Lung microvascular endothelial cell (primary cell): ENCODE results near the gene WDR45. TPM values are rescaled to one million over a fixed set of nuclear protein-coding genes. Genes with fewer than 3 reads are reported as not detected.
A peak's percentile ranks its signal among the peaks of the same experiment; 100 is the strongest.

Experiments used
- DNase-seq, 2 donors: peaks; one replicate each; pipeline versions ENCODE4 v3.0.0 to v3.0.0-alpha.2; 2010; ENCODE audit warnings: low read depth in 2 of 2
- total RNA-seq: library from RNA; depleted of rRNA; stranded (reverse); fragments of >200 nt; gene quantifications from 2 replicates; pipeline ENCODE4 v1.2.1, GENCODE V29; 2014

Gene WDR45
- total RNA-seq, 1 donor from 2014 or later = 15.9 TPM

DNA sequence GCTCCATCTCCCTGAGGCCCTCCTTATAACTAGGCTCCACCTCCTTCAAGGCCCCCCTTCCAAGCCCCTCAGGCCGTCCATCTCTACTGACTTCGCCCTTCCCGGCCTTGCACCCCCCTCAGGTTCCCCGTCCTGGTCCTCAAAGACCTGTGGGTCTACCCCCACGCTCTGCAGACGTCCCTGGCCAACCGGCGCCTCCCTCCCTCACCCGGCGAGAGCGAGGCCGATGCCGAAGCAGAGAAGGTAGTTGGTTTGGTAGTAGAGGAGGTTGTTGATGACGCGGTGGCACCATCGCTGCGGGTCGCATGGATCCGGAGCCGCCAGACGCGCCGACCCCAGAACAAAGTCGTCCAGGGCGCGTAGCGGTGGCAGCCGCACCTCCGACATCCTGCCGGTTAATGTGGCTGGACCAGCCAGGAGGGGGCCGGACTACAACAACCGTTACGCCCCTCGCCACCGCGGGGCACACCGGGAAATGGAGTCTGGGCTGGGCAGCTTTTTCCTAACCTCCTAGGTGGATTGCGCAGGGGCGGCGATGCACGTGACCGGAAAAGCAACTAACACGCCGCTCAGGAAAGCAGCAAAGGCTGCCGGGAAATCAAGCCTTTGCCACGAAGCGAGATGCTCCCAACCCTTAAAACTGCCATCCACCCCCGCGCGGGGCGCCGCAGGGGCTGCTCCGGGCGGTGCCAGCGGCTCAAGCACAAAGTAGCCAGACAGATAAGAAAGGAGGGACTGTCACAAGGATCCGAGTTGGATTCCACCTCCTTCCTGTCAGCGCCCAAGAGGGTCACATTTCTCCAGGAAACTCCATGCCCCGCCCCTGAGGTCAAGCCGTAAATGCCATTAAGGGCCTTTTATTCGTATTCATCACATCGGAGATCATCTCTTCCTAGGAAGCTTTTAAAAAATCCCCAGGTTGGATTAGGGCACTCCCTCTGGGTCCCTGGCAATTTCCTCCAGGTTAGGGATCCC lies 5.8 kb downstream of the WDR45 start, which contains the start of gene PRAF2:
PRAF2 (minus strand) TSS at position 402 of the 975 bp plus-strand sequence; CDS start at position 387, 15 bp downstream.
- peak; percentile 91 to 93 for DNase-seq

DNA sequence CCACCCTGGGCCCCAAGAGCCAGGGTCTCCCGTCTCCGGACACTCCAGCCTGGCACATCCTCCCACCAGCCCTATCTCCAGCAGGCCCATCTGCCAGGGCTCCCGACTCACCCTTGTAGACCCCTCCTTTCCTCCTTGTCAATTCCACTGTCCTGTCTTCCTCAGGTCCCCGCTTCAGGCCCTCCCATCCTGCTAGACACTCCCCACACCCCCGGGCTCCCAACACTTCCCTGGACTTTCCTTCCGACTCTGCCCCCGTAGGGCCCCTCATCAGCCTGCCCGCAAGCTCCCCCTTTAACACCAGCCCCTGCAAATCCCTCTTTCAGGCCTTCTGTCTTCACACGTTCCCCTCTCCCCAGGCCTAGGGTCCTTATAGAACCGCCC lies 7.0 kb downstream of the WDR45 start:
- no peak for DNase-seq

DNA sequence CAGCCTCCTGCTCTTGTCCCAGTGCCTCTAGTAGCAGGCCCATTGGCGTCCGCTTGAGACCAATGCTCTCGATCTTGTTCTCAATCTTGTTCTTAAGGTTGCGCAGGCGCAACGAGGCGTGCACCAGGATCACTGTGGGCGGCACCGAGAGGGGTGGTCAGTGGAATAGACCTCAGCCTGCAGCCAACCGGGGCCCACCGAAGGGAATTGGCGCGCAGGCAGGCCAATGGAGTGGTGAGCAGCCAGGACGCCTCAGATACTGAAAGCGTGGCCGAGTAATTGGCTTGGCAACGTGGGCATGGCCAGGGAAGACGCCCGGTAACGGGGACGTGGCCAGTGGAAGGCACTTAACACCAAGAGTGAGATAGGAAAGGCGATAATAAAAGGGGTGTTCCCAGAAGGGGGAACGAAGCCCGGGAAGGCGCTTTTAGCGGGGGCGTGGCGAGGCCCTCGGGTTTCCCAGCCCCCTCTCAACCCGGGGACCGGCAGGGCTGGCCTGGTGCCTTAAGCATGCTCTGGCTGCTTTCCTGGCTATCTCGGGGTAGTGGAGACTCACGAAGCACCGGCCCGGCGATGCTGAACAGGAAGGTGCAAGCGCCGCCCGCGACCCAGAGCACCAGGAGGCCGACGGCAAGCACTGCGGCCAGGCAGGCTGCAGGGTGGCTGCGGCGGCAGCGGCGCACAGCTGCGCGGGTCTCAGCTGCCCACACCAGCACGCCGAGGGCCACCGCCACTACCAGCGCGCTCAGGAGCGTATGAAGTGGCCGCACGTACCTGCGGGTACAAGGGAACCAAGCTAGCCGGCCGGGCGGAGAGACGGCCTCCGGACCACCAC lies 7.6 kb downstream of the WDR45 start:
- DNase-seq = peak in 1 of 2 donors; percentile 86

DNA sequence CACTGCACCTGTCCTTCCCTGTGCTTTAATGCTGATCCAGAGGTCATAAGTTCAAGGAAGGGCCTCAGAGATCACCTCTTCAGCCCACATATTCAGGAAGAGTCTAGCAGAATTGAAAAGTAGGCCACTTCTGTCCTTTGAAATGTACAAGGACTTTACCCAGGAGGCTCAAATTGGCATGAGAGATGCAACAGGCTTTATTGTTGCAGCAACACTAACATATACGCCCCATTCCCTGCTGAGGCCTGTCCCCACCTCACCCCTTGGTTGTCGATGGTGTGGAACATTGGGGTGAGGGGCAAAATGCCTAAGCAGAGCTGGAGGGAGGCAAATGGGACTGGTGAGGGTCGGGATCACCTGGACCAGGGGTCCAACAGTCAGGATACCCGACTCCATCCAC lies 8.7 kb downstream of the WDR45 start:
- DNase-seq = no peak

DNA sequence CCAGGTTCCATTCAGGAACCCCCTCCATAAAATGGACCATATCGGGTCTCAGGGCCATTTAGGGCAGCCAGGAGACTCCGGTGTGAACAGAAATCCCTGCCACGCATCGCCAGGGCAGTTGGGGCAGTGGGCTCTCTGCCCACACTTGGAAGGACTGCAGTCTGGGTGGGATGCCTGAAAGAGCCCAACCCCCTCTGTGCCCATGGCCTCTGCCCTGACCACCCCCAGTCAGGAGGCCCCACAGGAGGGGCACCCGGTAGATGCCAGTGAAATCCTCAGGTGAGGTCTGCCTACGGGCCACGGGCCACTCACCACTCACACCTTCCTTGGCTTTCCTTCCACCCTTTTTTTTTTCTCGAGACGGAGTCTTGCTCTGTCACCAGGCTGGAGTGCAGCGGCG lies 10.6 kb downstream of the WDR45 start:
- no peak for DNase-seq

DNA sequence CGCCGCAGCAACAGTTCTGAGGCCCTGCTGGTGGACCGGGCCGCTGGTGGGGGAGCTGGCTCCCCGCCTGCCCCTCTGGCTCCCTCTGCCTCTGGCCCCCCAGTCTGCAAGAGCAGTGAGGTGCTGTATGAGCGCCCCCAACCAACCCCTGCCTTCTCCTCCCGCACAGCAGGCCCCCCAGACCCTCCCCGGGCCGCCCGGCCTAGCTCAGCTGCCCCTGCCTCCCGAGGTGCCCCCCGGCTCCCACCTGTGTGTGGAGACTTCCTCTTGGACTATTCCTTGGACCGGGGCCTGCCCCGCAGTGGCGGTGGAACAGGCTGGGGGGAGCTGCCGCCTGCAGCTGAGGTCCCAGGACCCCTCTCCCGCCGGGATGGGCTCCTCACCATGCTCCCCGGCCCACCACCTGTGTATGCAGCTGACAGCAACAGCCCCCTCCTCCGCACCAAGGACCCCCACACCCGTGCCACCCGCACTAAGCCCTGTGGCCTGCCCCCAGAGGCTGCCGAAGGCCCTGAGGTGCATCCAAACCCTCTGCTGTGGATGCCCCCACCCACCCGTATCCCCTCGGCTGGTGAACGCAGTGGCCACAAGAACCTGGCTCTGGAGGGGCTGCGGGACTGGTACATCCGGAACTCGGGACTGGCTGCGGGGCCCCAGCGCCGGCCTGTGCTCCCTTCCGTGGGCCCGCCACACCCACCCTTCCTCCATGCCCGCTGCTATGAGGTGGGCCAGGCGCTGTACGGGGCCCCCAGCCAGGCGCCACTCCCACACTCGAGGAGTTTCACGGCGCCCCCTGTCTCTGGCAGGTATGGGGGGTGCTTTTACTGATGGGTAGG lies 12.2 kb downstream of the WDR45 start:
- DNase-seq = no peak

DNA sequence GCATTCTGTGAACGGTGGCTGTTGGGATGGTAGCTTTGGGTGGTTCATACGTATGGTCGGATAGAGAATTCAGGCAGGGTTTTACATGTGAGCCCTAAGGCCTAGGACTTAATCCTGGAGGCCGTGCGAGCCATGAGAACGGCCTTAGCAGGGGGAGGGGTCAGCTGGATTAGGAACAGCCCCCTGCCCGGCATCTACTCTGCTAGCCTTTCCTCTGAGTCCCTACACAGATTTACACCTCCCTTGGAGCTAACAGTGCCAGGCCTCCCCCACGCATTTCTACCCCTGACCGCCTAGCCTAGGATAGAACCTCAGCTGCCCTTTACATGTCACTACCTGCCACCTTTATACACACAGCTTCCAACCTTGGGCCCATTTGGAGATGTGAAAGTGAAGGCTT lies 13.0 kb downstream of the WDR45 start:
- DNase-seq = no peak

DNA sequence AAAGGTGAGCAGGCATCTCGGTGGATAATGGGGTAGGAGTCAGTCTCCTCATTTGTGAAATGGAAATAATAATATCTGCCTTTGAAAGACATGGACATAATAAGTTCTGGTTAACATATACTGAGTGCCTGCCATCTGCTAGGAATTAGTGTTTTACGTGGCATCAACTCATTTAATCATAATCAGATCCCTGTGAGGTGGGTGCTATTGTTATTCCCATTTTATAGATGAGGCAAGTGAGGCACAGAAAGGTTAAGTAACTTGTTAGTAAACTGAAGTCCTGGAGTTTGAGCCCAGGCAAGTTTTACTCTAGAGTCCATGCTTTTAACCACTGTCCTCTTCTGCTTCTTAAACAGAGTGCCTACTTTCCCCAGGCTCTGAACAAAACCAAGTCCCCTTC lies 13.4 kb downstream of the WDR45 start:
- no peak for DNase-seq

DNA sequence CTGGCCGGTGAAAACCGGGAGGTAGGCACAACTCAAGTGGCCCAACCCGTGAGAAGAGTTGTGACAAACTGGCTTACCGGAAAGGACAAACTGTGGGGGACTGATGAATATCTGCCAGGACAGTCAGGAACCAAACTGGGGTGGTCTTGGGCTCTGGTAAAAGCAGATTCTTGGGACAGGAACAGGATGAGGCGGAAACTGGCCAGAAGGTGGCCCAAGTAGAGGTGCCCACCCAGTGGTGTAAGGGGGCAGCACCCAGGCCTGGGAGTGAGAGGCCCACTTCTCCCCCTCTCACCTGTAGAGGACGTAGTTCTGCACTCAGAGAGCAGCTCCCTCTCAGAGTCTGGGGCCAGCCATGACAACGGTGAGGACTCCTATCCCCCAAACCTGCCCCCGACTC lies 15.0 kb downstream of the WDR45 start:
- no peak for DNase-seq

DNA sequence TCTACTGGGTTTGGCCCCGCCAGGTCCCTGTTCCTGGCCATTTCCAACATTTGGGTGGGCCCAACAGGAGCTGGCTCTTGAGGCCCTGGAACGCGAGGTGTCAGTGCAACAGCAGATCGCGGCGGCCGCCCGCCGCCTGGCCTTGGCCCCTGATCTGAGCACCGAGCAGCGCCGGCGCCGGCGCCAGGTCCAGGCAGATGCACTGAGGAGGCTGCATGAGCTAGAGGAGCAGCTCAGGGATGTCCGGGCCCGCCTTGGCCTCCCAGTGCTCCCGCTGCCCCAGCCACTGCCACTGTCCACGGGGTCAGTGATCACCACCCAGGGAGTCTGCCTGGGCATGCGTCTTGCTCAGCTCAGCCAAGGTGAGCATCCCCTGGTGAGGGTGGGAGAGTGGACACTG lies 15.4 kb downstream of the WDR45 start:
- no peak for DNase-seq

DNA sequence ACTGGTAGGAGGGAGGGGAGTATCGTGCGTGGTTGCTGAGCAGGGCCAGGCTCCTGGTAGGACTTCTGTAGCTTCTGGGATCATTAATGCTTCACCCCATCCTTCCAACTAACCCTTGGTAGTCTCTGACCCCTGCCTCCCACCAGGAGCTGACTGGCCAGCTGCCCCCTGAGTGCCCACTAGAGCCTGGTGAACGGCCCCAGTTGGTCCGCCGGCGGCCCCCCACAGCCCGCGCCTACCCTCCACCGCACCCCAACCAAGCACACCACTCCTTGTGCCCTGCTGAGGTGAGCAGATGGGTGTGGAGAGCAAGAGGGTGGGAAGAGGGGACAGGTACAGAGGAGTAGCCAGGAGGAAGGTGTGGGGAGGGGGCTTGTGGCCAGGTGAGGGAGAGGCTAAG lies 16.0 kb downstream of the WDR45 start:
- DNase-seq = no peak

DNA sequence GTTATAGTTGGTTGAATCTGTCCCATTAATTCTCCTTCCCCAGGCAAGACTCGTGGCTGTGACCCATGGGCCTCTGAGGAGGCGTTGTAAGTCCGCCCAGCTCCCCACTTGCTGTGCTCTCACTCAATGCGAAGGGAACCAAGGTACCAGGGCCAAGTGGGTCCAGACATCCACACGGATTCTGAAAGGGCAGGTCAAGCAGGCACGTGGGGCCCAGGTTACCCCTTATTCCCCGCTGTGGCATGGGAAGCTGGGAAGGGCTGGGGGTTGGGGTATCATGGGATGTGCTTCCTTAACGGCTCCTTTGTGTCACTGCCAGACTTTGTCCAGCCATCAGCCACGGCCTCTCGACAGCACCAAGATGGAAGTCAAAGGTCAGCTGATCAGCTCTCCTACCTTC lies 17.8 kb downstream of the WDR45 start:
- DNase-seq = no peak

DNA sequence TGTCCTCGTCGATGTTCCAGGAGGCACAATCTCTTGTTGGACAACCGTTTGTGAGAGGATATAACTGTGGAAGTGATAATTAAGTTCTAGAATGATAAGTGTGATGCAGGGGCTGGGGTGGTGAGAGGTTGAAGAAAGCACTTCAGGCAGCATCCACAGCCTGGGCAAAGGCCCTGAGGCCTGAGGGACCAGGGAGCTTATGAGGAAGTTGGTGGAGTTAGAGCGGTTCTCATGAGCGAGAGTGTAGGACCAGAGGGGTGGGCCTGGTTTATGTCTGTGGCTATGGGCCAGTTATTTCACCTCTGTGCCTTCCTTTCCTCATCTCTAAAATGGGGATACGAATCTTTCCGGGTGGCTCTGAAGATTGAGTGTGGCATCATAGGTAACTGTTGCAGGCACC lies 18.2 kb downstream of the WDR45 start:
- DNase-seq = no peak

DNA sequence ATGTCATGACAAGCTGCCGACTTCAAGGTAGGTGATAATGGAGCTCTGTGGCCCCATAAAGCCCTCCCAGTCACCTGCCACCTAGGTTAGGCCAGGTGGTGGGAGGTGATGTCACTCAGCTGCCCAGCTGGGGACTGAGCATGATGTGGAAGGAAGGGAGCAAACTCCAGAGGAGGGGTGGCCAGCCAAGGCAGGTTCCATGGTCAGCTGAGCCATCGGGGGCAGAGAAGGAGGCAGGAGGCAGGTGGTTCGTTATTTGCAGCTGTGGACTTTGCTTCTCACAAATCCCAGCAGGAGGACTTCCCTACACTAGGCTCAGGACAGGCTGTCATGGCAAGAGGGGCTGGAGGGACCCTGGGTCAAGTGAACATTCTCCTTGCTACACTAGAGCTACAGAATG lies 18.8 kb downstream of the WDR45 start:
- DNase-seq = no peak

DNA sequence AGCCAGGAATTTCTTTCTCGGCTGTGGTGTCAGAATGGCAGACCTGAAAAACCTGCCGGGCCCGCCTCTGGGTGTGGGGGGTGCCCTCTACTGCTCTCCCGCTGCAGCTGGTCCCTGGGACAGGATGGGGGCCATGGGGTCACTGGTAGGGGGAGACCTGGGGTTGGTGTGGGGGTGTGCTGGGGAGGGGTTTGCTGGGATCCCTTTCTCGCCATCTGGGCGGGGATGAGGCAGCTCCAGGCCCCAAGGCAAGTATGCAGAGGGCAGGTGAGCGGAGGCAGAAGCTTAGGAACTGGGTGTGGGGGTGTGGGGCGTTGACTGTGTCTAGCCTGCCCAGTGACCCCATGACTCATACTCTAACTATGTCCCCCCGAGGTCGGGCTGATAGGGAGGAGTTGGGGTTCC lies 20.0 kb downstream of the WDR45 start:
- no peak for DNase-seq

DNA sequence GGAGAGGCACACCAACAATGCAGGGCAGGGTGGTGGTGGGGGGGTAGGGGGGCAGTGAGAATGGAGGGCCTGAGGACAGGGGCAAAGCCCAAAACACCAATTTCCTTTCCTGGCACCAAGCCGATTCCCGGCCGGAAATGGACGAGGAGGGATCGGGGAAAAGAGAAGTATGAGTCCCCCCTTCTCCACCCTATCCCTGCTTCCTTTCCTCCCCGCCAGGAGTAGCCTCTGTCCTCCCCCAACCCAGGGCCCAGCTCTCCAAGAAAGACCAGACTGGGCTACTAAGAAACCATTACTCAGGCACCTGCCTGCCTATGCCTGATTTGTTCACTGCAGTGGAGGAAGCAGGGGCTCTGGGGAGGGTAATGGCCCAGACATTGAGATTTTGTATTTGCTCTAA lies 20.5 kb downstream of the WDR45 start:
- DNase-seq = no peak

DNA sequence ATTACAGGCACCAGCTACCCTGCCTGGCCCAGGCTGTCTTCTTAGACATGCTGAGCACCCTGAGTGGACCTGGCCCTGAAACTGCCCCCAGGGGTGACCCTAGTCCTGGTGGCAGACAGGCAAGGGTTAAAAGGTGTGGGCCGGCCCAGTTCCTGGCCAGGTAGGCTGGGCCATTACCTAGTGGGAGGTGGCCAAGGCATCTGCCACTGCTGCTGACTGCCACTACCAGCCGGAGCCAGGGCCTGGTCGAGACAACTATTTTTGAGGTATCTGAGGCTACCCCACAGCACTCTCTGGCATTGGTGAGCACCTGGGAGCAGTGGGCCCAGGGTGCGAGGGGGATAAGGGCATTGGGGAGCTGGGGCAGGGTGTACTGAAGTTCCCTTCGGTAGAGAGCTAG lies 20.9 kb downstream of the WDR45 start, which contains the start of gene CCDC120:
CCDC120 (plus strand) TSS at position 206 of the 400 bp plus-strand sequence. CDS start 3,043 bp downstream, outside the sequence.
- no peak for DNase-seq

DNA sequence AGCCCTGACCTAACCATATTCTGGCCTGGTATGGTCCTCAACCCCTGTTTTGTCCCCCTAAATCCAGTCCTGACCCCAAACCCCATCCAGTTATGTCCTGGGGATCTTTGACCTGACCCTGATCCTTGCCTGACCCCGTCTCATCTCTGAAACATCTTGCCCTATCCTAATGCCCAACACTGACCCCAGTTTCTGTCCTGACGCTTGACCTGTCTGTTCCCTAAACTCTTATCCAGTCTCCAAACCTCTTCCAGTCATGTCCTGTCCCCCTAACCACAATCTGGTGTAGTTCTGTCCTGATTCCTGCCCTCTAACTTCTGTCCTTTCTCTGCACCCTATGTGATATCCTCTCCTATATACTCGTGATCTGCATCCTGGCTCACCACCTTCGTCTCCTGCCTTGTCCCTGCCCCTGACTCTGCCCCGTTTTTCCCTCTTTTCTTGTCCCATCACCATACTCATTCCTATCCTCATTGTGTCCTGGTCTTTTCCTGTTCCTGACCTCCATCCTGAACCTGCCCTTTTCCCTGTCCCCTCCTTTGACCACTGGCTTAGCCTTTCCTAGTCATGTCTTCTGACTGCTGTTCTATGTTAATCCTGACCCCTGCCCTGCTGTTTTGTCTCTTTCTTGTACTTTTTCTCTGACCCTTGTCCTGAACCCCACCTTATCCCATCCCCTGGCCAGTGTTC lies 25.5 kb downstream of the WDR45 start:
- DNase-seq = no peak

DNA sequence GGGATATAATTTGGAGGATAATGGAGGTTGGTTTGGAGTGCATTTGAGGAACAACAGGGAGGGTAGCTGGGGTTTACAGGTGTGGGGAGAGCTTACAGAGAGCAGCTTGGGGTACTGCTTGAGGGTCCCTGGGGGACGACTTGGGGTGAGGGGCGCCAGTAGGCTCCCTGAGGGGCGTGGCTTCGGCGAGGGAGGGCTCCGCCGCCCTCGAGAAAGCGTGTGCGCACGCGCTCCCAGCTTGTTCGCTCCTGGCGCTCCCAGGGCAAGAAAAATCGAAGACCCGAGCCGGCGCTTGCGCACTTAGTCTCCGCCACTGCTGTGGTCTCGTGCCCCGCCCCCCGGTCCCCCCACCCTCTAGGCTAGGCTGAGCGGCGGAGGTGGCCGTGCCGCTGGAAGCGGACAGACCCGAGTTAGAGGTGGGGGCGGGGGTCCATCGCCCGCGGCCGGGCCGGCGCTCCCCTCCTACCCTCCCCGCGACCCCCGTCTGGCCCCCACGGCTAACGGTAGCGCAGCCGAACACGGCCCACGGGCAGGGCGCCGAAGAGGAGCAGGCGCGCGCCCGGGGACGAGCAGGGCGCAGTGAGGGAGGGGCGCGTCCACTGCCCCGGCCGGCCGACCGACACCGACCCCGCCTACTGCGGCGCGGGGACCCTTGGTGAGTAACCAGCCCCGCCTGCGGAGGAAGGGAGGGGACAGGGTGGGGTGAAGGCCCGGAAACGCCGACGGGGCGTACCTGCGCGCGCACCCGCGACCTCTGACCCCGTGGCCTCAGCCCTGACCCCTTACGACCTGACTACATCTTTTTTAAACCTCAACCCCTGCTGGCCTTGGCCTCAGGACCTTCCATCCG lies 26.2 kb downstream of the WDR45 start:
- peak; percentile 38 to 59 for DNase-seq

DNA sequence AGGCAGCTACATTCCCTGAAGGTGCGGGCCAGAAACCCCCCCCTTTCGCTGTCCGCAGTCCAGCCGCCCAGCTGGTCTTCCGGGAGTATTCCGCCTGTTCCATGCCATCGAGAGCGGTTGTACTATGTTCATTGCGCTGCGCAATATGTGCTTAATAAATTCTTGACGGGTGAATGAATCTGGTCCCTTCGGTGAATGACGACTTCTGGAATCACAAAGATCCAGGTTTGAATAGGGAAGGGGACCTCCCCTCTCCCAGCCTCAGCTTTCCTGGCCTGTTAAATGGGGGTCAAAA lies 35.8 kb downstream of the WDR45 start:
- DNase-seq = no peak
